ENCODE measurements around the gene ZNF33B. TPM values are rescaled to one million over a fixed set of nuclear protein-coding genes. Genes with fewer than 3 reads are reported as not detected.
"Not testable (repeated sequence)": the region's sequence is repeated elsewhere in the genome, so short reads cannot be mapped to it uniquely, and the experiment has no call there.

ZNF33B gene
- 13.7 TPM for total RNA-seq
- long read RNA-seq, partial matches to known transcripts: 1 of 13 reads
- long read RNA-seq, other reads (novel, unspliced or antisense): 12 of 13 reads

DNA sequence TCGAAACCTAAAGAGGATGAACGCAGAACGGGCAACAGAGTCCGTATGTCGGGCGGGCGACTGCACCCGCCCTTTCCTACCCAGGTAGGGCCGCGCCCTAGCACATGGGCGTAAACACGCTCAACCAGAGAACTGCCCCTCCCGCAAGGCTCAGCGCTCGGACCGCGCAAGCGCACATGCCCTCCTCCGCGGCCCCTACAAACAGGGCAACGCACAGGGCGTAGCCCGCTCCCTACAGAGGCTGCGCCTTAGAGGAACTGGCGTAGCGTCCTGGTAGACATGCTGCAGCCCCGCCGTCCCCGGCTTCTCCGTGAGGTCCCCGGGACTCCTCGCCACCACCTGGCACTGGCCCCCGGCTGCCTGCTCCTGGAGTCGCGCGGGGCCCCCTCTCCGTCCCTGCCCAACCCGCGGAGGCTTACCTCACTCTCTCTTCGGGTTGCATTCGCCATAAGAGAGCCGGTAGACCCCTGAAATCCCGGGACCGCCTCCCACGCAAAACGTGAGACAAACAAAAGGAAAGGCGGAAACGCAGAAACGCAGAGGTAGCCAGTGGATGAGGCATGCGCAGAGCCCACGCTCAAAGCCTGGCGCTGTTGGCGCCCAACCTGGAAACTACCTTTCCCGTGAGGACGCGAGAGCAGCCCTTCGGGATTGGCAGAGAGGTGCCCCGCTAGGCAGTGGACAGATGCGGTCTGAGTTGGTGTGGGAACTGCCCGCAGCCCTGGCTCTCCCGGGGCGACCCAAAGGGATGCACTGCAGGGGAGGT lies at the start of gene ZNF33B:
TSS of gene ZNF33B (minus strand) at position 516 of the 766 bp plus-strand sequence. CDS start 1,642 bp downstream, outside the sequence.
- DNase-seq (ENCODE audit: missing footprints): peak; percentile 96
- peak; percentile 99 for ATAC-seq
- intact Hi-C loops (cut with DNase I): loop anchor here (10.0 kb wide), 2 partner anchors 83 to 147 kb away; partner anchors contain the start of gene BMS1

GRCh38 chr10:42684517-42684916 lies 46.1 kb upstream of the ZNF33B start:
- intact Hi-C loops (cut with DNase I): no loop called here
- no peak for ATAC-seq

DNA sequence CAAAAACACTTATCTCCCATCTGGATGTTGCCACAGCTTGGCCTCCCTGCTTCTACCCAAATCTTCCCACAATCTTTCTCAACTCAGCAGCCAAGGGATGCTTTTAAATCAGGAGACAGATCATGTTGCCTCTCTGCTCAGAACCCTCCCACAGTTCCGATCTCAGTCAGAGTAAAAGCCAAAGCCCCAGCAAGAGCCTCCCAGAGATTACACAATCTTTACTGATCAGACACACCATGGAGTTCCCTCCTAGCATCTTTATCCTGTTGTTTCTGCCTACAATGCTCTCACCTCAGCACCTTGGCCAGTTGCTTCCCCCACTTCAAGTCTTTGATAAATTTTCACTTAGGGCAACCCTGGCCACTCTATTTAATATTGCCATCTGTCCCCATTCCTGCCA lies 41.9 kb upstream of the ZNF33B start:
- intact Hi-C loops (cut with DNase I): no loop called here
- ATAC-seq (no peak), DNase-seq (ENCODE audit: missing footprints) (no peak)

More at GRCh38 chr10:42684517-42684916, 46.1 kb upstream of the ZNF33B start:
- DNase-seq (ENCODE audit: missing footprints): no peak

DNA sequence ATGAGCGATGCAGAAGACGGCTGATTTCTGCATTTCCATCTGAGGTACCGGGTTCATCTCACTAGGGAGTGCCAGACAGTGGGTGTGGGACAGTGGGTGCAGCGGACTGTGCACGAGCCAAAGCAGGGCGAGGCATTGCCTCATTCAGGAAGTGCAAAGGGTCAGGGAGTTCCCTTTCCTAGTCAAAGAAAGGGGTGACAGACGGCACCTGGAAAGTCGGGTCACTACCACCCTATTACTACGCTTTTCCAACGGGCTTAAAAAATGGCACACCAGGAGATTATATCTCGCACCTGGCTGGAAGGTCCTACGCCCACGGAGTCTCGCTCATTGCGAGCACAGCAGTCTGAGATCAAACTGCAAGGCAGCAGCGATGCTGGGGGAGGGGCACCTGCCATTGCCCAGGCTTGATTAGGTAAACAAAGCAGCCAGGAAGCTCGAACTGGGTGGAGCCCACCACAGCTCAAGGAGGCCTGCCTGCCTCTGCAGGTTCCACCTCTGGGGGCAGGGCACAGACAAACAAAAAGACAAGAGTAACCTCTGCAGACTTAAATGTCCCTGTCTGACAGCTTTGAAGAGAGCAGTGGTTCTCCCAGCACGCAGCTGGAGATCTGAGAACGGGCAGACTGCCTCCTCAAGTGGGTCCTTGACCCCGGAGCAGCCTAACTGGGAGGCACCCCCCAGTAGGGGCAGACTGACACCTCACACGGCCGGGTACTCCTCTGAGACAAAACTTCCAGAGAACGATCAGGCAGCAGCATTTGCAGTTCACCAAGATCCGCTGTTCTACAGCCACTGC lies 27.0 kb upstream of the ZNF33B start:
- DNase-seq (ENCODE audit: missing footprints); ATAC-seq; intact Hi-C loops (cut with DNase I): not testable (repeated sequence)

DNA sequence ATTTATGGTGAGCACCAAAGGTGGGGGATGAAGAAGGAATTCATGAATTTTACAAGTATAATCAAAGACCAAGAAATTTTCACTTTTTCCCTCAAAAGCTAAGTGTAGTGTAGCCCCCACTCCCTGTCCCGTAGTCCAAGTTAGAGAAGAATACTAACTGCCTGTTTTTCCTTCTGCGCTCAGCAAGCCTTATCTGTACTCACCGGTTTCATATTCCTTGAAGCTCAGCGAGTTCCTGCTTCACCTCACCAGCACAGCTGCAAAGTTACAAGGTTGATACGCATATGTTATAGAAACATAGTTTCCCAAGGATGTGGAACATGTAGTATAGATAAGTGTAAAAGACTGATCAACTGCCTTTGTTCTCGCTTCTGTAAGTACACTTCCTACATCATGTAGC lies 16.0 kb upstream of the ZNF33B start:
- ATAC-seq (no peak), DNase-seq (ENCODE audit: missing footprints) (no peak)
- intact Hi-C loops (cut with DNase I): no loop called here

DNA sequence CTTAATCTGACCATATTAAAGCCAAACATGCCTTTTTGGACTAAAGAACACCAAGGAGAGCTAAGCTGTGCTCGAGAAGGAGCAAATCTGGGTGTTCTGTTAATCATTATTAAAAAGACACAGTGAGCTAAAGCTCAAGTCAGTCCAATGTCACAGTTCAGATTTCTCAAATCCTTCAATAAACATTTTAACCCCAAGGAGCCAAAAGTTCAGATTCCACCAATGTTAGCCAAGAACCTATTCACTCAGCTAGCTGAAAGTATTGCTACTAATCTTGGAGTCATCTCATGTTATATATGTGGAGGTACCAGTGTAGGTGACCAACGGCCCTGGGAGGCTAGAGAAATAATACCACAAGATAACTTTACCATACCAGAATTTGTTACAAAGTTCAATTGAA lies 14.5 kb upstream of the ZNF33B start:
- no peak for DNase-seq (ENCODE audit: missing footprints)
- intact Hi-C loops (cut with DNase I): no loop called here
- no peak for ATAC-seq

GRCh38 chr10:42650374-42650773 lies 12.0 kb upstream of the ZNF33B start:
- intact Hi-C loops (cut with DNase I): no loop called here
- ATAC-seq (no peak), DNase-seq (ENCODE audit: missing footprints) (no peak)

DNA sequence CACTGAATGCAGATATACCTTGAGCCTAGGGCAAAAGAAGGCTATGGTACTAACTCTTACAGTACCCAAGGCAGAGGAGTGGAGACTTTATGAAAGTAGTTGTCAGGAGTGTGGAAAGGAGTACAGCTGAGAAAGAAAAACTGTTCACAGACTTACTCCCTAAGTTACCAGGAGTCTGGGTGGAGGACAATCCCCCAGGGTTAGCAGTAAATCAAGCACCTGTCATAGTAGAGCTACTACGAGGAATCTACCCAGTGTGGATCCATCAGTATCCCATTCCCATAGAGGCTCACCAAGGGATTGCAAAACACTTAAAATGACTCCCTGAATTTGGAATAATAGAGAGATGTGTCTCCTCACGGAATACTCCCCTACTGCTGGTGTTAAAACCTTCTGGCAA lies 10.1 kb upstream of the ZNF33B start:
- DNase-seq (ENCODE audit: missing footprints) (no peak), ATAC-seq (no peak)
- intact Hi-C loops (cut with DNase I): no loop called here

DNA sequence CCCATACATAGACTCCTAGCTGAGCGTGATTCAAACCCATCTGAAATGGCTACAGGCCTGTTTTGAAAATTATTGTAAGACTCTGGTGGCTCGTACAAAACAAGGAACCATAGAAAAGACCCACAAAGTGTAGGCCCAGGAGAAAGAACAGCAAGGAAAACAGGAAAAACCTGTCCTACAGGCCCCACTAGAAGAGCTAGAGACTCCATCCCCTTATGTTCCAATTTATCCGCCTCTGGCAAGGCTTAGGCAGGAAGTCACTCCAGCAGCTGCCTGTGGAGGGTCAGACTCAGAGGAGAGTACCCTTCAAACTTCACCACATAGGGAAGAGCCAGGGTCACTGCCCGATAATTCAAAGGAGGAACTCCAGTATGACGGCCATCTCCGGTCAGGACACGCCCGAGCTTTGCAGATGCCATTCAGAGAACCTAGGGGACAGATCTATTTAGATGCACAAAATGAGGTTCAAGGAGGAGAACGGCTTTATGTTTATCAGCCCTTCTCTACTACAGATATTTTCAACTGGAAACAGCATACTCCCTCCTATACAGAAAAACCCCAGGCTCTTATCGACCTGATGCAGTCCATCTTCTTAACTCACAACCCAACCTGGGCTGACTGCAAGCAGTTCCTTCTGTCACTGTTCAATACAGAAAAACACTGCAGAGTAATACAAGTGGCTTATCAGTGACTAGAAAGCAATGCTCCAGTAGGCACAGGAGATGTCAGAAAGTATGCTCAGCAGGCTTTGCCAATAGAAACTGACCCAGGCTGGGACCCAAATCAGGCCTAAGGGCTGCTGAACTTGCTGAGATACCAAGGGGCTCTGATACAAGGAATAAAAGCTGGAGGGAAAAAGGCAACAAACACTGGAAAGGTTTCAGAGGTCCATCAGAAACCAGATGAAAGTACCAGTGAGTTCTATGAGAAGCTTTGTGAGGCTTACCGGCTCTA lies 8.6 kb upstream of the ZNF33B start:
- DNase-seq (ENCODE audit: missing footprints): no peak
- ATAC-seq: no peak
- intact Hi-C loops (cut with DNase I): no loop called here

DNA sequence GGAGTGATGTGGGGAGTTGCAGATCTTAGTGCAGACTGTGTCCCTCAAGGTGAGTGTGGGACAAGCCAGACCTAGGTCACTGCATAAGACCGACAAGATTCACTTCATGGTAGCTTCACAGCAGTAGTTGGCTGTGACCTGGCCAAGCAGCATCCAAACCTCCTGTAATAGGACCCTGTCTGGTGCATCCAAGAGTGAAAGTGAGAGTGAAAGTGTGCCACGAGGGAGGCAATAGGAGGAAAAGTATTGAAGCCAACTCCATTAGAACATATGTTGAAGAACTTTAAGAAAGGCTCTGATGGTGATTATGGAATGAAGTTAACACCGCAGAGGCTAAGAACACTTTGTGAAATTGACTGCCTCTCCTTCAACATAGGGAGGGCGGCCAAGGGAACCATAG lies 7.8 kb upstream of the ZNF33B start:
- intact Hi-C loops (cut with DNase I): no loop called here
- DNase-seq (ENCODE audit: missing footprints) (no peak), ATAC-seq (no peak)

DNA sequence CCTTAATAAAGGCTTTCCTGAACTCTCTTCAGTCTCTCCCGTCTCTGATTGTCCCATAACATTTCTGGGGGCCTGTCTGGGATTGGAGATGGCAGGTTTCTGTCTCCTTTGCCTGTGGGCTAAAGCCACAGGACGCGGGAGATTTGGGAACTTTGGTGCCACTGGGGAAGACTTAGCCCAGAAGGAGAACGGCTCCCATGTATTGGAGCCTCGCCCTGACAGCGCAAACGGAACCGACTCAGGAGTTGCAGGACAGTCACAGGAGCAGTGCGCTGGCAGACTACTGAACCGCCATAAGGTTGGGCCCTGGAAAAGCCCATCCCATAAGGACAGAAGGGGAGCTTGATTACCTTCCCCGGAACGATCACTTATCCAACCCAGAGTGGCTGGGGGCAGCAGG lies 7.1 kb upstream of the ZNF33B start:
- no peak for ATAC-seq
- intact Hi-C loops (cut with DNase I): no loop called here

GRCh38 chr10:42645103-42645502 lies 6.7 kb upstream of the ZNF33B start:
- DNase-seq (ENCODE audit: missing footprints) (no peak), ATAC-seq (no peak)
- intact Hi-C loops (cut with DNase I): no loop called here

More for the DNA sequence above, 7.1 kb upstream of the ZNF33B start:
- DNase-seq (ENCODE audit: missing footprints): no peak

DNA sequence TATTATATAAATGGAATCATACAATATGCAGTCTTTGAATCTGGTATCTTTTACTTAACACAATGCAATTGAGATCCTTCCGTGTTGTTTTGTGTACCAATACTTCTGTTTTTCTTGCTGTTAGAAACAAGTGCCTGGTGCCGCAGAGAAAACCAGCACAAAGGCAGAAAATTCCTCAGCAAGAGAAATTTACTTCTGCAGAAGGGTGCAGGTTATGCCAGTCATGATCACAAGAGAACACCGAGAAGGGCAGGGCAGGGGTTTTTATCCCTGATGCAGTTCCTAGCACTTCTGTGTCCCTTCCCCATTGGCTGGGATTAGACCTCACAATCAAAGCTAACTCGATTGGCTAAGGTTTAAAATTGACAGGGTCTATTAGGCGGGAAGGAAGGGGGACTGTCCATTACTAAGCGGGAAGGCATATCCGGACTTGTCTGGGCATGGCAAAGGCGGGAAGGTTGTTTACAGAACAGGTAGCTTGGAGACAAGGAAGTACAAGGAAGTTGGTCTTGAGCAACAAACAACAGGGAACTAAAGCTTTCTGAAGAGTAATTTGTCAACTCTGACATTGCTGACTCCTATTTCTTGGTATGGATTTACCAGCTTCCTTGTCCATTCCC lies 2.4 kb upstream of the ZNF33B start:
- intact Hi-C loops (cut with DNase I): no loop called here
- no peak for DNase-seq (ENCODE audit: missing footprints)
- ATAC-seq: no peak

GRCh38 chr10:42638821-42639270 lies 476 bp upstream of the ZNF33B start:
- ATAC-seq (no peak), DNase-seq (ENCODE audit: missing footprints) (no peak)
- intact Hi-C loops (cut with DNase I): loop anchor here (10.0 kb wide), 2 partner anchors 84 to 146 kb away; partner anchors contain the start of gene BMS1

DNA sequence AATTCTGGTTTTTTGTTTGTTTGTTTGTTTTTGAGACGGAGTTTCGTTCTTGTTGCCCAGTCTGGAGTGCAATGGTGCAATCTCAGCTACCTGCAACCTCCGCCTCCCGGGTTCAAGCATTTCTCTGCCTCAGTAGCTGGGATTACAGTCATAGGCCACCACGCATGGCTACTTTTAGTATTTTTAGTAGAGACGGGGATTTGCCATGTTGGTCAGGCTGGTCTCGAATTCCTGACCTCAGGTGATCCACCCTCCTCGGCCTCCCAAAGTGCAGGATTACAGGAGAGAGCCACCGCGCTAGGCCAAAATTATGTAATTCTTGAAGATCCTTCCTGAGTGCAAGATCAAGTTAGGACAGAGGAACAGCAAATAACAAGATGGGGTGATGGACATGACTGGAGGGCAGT lies 719 bp downstream of the ZNF33B start:
- intact Hi-C loops (cut with DNase I): loop anchor here (10.0 kb wide), 2 partner anchors 83 to 147 kb away; partner anchors contain the start of gene BMS1
- ATAC-seq (no peak), DNase-seq (ENCODE audit: missing footprints) (no peak)

GRCh38 chr10:42637142-42637541 lies 1.2 kb downstream of the ZNF33B start:
- DNase-seq (ENCODE audit: missing footprints): no peak
- intact Hi-C loops (cut with DNase I): loop anchor here (10.0 kb wide), 2 partner anchors 82 to 148 kb away; partner anchors contain the start of gene BMS1
- no peak for ATAC-seq

DNA sequence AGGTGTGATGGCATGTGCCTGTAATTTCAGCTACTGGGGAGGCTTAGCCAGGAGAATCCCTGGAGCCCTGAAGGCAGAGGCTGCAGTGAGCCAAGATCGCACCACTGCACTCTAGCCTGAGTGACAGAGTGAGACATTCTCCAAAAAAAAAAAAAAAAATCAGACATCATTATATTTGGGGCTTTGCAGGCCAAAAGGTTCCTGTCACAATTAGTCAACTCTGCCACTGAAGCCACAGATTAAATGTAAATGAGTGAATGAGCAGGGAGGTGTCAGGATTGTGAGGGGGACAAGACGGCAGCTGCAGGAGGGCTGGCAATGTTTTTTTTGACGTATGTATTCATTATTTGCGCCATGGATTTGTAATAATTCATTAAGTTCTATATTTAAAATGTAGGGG lies 3.3 kb downstream of the ZNF33B start:
- no peak for ATAC-seq
- intact Hi-C loops (cut with DNase I): loop anchor here (10.0 kb wide), 2 partner anchors 80 to 150 kb away; partner anchors contain the start of gene BMS1
- no peak for DNase-seq (ENCODE audit: missing footprints)

DNA sequence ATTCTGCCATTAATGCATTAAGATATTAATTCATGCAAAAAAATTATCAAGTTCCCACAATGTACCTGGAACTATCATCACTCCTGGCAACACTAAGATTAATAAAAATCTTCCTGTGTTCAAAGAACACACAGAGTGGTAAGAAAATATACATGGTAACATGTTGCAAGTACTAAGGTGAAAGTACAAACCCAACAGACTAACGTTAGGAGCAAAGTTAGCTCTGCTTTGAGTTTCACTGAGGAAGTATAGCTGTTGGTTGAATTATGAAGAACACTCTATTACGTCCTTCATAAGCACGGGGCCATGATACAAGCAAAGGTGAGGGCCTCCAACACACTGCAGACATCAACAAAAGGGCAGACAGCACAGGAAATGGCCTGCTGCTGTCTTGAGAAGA lies 5.8 kb downstream of the ZNF33B start:
- DNase-seq (ENCODE audit: missing footprints): no peak
- ATAC-seq: no peak
- intact Hi-C loops (cut with DNase I): loop anchor here (10.0 kb wide), 2 partner anchors 78 to 152 kb away; partner anchors contain the start of gene BMS1

All from Right ventricle myocardium inferior (tissue), 1 donor.